Measurements from ENCODE around the gene VASH1.

Gene VASH1

DNA sequence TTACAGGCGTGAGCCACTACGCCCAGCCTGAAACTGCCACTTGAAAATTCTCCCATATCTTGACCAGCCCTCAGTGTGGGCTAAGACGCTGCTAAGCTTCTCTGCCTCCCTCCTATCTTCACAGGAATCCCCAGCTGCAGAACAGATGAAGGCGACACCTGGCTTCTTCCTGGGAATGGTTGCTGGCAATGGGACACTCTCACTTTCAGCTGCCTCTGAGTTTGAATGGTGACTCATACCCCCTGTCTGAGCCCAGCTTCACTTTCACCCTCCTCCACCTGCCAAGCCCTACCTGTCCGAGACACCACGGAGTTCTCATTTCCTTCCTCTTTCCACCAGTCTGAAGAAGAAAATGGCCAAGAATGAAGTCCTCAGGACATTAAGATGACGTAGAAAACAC, 18.3 kb upstream of the VASH1 start:
- DNase-seq (ENCODE audit: low read depth in 2 of 2), result no peak

DNA sequence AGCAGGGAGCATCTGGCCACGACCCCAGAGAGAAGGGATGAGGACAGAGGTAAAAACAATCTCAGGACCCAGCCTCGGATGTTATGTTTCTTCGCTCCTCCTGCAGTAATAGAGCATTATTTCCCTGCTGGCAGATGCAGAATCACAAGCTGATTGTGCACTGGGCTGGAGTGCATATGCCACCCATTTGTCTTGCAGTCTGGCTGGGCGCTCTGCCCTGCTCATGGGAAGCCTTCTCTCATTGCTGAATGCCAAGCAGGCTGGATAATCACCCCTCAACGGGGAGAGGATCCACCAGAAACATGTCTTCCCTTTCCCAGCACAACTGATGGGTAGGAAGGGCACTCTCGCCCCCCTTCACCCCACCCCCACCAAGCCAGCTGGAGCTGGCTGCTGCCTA, 8.5 kb upstream of the VASH1 start:
- no peak for DNase-seq (ENCODE audit: low read depth in 2 of 2)

DNA sequence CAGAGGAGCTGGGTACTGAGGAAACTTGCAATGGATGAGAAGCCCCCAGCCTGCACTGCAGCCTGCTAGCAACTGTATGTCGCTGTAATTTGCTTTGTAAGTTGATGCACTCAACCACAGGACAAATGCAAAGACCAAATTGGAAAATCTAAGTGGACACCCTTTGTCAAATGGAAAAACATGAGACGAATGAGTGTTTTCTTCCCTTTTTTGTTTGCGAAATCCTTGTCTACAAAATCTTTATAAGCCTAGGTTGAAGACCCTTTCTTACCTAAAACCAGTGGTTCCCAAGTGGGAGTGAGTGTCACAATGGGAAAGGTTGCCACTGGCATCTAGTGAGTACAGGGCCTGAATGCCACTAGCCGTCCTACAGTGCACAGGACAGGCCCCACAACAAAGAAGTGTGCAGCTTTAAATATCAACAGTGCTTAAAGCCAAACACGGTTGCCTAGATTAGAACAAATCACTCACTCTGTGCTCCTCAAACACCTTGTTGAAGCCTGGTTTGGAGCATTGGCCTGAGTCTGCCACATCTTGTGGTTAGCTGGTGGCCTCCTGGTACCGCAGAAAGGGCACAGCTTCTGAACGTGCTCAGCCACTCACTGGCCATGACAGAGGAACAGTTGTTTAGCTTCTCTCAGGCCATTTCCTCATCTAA, 7.6 kb upstream of the VASH1 start:
- DNase-seq (ENCODE audit: low read depth in 2 of 2), result no peak

DNA sequence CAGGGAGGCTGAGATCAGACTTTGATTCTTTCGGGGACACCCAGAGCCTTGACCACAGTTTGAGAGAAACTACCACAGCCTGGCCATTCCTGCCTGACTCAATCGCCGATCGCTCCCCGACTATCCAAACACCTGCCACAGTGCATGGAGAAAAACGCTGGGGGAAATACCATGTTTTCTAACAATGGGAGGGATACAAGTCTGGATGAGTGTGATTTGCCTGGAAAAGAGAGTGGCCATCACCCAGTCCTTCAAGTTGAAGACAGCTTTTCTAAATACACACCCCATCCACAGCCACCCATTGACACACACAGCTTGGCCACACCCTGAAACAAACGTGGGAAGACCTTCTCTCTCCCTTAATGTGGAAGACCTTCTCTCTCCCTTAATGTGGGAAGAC, 6.7 kb upstream of the VASH1 start:
- DNase-seq (ENCODE audit: low read depth in 2 of 2), result no peak

DNA sequence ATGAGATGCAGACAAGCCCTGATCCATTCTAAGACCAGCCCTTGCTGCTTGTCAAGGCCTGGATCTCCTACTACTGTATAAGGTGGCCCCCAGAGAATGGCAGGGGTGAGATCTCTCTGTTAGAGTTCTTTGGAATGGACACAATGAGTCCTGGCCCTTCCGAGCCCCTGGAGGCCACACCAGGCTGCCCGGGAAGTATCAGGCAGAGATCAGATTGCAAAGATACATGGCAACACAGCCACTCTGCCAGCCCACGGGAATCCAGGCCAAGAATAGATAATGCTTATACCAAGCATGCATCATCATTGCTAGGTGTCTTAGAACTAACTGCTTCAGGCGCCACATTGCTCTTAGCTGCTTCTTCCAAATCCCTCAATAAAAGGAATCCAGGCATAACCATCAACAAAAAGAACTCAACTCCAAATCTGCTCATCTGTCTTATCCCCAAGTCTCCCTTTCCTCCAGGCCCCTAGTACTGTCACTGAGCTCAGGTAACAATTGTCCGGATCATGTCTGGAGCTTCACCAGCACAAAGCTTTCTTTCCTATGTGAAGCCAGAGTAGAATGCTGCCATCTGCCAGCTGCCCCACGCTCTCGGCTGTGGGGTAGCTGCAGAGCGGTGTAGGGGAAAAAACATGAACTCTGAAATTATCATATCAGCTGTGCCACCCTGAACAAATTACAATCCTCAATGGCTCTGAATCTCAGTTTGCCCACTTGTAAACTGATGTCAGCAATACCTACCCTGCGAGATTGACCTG, 5.5 kb upstream of the VASH1 start:
- no peak for DNase-seq (ENCODE audit: low read depth in 2 of 2)

DNA sequence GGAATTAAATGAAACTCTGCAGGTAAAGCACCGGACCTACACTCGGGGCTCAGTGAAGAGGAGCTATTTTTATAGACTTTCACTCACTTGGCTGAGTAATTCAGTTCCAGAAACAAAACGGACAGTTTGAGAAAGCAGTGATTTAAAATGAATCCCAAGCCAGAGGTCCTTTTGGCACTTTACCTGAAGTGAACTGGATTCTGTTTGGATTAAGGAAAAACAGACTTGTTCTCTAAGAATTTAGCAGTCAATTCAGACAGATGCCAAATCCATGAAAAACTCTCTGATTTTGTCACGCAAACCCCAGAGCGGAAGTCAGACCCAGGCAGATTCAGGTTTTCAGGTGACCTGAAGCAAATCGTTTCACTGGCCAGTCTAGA, 4.9 kb upstream of the VASH1 start:
- DNase-seq (ENCODE audit: low read depth in 2 of 2), result no peak

DNA sequence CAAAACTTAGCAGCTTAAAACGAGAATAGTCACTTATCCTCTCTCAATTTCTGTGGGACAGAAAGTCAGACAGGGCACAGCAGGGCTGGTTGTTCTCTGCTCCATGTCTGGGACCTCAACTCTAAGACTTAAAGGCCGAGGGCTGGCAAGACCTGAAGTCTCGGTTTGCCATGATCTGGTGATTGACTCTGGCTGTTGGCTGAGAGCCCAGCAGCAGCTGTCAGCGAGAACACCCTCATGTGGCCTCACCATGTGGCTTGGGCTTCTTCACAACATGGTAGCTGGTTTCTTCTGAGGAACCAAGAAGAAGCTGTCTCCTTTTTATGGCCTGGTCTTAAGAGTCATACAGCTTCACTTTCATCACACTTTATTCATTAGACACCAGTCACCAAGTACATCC, 1.7 kb upstream of the VASH1 start:
- no peak for DNase-seq (ENCODE audit: low read depth in 2 of 2)

DNA sequence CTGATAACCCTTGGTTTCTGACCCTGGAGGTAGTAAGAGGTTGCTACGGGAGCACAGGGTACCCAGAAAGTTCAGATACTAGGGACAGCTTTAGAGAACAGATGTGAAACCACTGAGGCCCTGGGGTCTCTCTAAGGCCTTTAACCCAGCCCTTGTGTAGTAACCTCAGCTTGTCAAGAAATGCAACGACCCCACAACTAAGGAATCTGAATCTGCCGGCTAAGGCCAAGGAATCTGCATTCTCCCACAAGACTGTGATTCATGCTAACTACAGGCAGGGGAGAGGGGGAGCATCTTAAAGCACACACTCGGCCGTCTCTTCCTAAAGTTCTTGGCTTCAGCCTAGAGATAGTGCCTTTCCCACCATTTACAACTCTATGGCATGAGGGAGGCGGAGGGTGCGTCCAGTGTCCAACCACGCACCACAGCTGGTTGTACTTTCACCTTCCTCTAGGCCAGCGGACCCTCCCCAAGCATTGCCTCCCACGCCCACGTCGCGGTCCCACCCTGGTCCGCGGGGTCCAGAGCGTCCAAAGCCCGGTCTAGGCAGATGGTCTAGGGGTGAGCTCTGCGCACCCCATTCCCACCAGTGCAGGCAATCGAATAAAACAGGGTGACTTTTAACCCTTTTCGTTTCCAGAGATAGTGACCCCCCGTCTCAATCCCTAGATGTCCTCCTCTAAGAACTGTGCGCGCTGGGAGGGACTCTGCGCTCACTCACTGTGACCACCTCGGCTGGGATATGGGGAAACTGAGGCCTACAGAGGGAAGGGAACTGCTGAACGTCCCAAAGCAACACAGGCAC, 735 bp upstream of the VASH1 start:
- DNase-seq (ENCODE audit: low read depth in 2 of 2), result no peak

DNA sequence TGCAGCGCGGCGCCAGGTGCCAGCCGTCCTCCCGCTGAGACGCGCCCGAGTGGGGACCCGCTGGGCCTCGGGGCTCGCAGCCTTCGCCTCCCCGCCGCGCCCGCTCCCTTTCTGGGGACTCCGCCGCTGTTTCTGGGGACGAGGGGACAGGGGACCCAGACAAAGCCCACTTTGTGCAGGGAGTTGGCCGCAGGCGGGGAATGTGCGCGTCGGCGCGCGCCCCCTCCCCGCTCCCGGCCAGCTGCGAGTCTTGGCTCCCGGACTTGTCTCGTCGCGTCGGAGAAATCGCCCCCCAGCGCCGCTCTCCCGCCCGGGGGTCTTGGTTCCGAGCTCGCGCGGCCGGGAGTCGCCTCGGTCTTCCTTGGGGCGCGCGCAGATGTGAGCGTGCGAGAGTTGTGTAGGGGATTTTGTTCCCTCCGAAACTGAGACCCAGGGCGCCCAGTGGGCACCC, 717 bp downstream of the VASH1 start:
- DNase-seq (ENCODE audit: low read depth in 2 of 2), result no peak

DNA sequence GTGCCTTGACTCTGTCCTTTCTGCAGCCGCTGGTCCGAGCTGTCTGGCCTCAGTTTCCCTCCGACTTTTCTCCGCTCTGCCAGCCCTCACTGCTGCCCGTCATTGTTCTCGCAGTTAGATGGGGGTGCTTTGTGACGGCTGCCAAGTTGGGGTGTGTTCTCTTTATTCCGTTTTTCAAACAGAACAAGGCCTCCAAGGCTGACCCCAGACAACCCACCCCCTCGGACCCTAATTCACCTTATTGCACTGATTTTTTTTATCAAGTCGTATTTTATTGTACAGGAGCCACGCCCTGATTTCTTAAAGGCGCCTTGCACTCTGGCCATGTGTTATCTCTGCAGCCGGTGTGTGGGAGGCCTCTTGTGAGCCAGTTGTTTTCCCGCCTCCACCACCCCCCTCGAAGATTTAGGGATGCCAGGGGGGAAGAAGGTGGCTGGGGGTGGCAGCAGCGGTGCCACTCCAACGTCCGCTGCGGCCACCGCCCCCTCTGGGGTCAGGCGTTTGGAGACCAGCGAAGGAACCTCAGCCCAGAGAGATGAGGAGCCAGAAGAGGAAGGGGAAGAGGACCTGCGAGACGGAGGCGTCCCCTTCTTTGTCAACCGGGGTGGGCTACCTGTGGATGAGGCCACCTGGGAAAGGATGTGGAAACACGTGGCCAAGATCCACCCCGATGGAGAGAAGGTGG, 1.3 kb downstream of the VASH1 start:
- DNase-seq (ENCODE audit: low read depth in 2 of 2), result no peak

DNA sequence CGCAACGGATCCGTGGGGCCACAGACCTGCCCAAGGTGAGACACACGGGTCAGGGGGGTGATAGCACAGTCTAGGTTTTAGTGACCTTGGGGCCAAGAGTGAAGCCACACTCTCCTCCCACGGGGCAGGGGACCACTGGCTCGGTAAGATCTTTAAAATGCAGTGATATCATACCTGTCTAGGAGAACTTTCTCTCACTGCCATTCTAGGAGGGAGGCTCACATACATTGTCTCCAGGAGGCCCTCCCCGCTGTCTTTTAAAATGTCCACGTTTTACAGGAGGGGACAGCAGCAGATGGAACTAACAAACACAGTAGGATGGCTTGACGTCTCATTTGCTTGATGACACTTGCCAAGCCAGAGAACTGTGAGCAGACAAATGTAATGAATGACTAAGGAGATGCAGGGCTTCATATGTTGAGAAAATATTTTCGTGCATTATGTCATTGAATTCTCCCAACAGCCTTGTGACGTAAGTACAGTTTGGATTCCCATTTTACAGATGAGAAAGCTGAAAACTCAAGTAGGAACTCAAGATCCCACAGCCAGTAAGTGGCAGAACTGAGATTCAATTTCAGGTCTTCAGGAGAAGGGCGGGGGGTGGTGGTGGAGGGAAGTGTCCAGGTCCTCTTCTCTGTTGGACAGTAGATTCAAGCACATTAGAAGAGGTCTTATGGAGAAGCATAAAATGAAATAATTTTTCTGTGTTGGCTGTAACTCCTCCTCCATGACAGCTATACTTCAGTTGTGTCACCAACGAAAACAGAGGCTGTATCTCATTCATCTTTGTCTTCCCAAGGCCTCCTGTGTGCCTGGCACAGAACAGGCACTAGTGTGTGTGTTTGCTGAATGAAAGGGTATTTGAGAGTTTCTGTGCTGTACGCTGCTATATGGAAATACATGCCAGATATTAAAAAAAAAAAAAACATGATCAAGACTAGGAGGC, 2.1 kb downstream of the VASH1 start:
- no peak for DNase-seq (ENCODE audit: low read depth in 2 of 2)

DNA sequence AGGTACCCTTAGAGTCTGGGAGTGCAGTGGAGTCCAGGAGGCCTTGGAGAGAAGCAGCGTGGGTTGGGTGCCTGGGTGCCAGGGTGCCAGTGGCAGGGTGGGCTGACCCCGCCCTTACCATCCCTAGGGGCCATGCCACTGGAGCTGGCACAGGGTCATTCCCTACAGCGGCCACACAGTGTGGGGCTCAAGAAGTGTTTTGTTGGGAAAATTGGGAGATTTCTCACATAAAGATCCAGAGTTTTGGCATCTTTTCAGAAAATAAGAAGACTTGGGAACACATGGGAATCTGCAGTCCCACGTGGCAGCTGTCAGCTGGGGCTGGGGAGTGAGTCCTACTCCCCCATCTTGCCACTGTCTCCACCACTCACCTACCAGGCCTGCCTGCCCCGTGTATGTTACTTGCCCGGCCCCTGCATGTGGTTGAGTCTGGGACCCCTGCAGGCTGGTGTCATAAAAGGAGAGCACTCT, 4.2 kb downstream of the VASH1 start:
- DNase-seq (ENCODE audit: low read depth in 2 of 2), result no peak

DNA sequence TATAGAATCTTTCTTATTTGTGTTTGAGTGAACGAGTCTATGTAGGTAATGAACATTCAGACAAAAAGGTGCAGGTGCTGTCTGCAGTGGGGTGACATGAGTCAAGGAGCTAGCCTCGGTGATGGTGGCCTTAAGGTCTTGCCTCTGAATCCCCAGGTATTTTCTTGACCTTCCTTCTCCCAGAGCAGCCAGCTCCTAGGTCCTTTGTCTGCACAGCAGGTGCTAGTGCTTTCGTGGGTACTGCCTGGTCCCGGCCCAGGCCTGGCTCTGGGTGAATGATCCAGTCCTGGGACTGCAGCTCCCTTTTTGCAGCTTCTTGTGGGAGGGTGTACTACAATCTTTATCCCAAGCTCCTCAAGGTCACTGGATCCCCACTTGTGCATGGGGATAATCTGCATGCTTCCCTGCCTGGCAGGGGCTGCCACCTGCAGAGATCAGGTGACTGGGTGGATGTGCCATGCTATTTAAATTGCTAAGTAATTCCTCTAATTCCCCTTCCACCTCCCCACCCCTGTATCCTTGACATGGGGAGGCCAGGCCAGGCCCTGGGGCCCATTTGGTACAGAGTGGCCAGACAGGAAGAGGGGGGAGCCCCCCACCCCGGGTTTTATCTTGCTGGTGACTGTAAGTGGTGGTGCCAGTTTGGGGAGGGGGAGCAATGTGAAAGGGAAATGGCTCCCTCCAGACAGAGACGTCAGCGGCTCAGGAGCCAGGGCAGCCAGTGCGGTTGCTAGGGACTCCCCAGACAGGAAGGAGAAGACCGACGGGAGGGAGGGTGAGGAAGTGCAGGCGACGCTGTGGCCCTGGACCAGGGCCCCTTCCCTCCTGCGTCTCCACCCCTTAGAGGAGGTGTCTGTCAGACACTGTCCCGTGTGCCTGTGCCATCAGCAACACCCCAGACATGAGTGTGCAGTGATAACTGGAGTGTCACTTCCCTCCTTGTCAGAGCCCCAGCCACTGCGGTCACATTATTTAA, 6.7 kb downstream of the VASH1 start:
- peak; percentile 14 to 36 for DNase-seq (ENCODE audit: low read depth in 2 of 2)

DNA sequence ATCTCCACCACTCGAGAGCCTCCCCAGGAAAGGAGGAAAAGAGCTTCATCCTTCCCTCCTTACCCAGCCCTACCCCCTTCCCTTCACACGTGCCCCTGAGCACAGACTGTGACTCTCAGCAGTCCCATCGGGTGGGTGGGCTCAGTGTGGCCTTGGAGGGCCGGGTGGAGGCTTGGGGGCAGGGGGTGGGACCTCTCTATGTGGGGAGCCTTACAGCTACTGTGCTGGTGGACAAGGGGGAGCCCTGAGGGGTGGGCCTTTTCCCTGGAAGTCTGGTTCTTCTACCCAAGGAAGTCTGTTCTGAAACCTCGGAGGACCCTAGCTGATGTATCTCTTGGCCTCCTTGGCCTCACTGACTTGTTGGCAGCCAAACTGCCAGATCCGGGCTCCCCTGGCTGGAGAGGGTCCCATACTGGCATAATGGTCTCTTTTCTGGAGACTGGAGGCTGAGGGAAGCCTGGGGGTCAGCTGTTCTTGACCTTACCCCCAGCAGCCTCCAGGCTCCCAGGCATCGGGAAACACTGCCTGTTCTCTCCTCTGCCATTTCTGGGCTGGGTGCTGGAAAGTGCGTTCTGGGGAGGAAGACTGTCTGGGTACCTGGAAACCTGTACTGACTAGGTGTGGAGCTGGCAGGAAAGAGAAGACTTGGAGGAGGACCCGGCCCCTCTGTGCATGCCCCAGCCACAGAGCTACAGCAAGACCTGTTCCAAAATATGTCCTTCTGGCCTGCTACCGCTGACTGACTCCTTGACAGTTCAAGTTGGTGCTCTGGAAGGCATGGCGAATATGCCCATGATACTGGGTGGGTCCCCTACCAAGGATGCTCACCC, 7.6 kb downstream of the VASH1 start:
- DNase-seq (ENCODE audit: low read depth in 2 of 2), result no peak

DNA sequence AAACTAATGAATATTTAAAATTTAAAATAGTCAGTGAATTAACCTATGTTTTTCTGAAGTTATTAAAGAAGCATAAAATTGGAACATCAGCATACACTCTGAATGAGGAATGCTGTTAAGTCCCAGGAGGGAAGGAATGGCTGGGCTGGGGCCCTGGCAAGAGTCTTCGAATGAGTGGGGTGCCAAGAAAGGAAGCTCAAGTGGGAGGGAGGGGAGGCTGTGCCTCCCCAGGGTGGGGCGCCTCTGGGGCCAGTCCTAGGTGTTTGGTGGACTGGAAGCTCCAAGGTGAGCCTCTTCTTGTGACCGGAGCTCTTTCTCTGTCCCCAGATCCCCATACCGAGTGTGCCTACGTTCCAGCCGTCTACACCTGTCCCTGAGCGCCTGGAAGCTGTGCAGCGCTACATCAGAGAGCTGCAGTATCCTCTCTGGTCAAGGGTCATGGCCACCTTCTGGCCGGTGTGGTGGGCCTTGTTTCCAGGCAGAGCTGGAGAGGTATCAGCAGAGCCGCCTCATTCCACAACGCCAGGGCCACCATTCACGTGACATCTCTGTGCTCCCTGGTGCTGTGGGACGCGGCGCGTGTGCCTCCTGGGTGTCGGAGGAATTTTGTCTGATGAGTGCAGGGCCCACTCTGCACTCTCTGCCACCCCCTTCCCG, 8.5 kb downstream of the VASH1 start:
- no peak for DNase-seq (ENCODE audit: low read depth in 2 of 2)

DNA sequence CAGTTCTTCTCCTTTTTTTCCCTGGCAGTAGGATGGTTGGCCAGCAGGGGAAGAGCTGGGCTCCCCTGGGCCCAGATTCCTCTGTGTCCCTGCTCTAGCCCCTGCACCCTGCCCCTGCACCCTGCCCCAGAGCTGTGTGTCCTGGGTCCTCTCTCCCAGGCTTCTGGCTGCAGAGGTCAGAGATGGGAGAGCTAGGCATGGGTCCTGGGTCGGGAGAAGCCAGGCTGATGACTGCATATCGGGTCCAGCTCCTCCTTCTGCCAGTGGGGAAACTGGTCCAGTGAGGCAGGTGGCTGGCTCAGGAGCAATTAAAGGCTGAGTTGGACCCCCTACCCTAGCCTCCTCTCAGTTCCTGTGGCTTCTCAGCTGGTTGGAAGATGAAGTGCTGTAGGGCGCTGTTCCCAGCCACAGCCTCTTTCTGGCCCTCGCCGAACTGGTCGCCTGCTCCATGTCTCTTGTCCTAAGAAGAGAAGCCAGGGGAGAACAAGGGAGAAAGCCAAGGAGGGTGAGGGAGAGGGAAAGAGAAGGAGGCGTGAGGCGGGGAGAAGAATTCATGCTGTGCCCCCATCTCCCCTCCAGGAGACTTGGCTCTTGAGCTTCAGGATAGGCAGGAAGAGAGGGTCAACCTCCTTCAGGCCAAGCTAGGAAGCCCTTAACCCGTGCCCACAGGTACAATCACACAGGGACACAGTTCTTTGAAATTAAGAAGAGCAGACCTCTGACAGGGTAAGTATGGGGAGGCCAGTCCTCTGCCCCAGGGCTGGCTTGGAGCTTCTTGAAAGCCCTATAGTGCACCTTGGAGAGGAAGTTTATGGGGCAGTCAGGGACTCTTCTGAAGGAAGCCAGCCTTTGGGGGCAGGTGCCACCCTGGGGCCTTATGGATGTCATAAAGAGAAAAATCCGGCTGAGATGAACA, 9.5 kb downstream of the VASH1 start:
- DNase-seq (ENCODE audit: low read depth in 2 of 2), result no peak

DNA sequence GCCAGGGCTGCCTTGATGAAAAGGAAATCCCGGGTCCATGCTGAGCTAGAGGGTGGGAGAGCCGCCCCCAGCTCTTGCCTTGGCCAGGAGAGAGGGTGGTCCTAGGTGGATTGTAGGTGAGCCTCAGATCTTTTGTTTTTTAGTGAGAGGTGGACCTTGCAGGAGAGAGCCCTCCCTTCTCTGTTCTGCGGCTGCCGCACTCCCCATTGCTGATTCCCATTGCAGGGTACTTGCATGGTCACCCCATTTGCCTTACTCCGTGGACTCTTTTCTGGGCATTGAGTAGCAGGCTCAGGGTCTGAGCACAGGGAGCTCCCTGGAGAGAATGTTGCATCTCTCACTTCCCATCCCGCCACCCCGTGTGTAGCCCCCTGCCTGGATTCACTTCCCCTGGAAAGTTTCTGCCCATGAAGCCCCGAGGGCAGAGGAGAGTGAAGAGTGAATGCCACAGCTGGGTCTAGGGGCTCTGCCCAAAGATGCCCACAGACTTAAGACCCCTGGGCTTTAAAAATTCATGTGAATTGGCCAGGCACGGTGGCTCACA, 10.2 kb downstream of the VASH1 start:
- DNase-seq (ENCODE audit: low read depth in 2 of 2), result no peak
